AG09319 (cell line): Measurements from ENCODE around the gene NEU2.

Experiments used
- DNase-seq: peaks from one replicate; pipeline ENCODE4 v3.0.0-alpha.2; 2010; ENCODE audit warnings: low read depth; ENCODE audit errors: extremely low read depth
- TF ChIP-seq, protein P1 (sequence below): IDR thresholded peaks from 2 replicates; pipeline ENCODE4 v1.5.1; 2011; ENCODE audit warnings: low read depth, mild to moderate bottlenecking, inconsistent platforms, low read length, moderate library complexity

Gene NEU2

DNA sequence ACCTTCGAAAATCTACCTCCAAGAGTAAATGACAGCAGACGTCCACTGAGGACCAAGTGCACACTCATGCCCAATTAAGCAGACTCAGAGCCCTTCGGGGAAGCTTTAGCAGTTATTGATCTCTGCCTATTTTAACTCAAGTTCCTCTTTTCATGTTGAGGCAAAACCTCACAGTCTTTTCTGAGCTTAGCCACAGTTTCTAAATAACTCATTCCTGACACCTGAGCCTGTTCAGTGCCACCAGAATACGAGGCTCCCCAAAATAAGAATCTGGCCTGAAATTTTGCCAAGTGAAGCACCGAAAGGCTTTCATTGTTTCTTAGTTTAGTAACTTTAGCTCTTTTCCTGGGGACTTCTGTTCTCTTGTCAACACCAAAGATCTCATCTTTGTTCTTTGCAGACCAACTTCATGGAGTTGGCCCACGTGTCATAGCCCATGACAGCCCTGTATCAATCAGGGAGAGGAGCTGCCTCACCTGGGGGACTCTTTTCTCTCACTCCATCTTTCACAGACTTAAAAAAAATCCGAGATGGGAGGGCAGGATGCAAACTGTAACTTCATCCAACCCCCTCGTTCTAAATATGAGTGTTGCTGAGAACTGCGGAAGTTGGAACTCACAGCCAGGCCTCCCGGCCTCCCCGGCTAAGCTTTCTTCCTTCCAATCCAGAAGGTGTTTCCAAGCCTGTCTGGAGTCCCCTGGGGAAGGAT is 49.9 kb downstream of the NEU2 start:
- no peak for DNase-seq
- TF ChIP-seq, protein P1, sequence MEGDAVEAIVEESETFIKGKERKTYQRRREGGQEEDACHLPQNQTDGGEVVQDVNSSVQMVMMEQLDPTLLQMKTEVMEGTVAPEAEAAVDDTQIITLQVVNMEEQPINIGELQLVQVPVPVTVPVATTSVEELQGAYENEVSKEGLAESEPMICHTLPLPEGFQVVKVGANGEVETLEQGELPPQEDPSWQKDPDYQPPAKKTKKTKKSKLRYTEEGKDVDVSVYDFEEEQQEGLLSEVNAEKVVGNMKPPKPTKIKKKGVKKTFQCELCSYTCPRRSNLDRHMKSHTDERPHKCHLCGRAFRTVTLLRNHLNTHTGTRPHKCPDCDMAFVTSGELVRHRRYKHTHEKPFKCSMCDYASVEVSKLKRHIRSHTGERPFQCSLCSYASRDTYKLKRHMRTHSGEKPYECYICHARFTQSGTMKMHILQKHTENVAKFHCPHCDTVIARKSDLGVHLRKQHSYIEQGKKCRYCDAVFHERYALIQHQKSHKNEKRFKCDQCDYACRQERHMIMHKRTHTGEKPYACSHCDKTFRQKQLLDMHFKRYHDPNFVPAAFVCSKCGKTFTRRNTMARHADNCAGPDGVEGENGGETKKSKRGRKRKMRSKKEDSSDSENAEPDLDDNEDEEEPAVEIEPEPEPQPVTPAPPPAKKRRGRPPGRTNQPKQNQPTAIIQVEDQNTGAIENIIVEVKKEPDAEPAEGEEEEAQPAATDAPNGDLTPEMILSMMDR, result no peak

DNA sequence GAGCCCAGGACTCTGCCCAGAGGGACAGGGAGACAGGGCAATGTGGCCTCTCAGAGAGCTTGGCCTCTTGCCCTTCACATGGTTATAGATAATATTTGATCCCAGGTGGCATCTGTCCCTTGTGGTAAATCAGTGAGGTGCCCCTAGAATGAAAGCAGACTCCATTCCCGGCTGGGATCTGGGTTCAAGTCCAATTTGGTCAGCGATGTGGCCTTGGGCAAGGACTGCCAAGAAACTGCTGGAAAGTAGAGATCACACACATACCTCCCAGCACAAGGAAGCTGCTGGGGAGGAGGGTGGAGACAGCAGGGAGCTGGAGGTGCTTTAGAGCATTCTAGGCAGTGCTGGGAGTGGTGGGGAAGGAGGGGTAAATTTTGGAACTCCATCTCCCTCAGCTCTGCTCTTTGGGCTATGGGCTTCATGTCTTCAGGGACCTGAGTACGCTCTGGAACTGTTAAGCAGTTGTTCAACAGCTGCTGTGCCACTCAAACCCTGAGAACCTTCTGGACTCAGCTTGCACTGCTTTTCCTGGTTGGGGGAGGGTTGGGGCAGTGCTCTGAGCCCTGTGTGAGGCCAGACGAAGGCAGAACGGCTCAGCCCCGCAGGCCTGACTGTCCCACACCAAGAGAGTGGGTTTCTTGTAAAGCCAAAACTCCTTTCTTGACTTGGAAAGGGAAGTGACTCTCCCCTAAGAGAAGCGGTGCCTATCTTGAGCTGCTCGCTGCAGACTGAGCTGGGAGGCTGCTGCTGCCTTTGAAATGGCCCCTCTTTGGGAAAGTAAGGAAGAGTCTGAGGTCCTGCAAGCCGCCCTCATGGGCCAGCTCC is 50.7 kb downstream of the NEU2 start:
- DNase-seq, result no peak
- TF ChIP-seq, protein P1, result no peak

DNA sequence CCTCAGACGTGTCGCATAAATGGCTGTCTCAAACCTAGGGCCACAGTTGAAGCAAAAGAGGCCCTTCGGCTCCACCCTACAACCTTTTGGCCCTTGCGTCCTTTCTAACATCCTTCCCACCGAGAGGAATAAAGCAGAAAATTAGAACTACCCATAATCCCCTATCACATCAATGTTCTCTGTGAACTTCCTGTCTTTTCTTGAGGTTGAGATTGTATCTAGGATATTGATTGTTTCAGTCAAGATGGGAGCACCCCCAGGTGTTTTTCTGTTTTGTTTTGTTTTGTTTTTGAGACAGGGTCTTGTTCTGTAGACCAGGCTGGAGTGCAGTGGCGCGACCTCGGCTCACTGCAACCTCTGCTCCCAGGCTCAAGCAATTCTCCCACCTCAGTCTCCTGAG is 51.3 kb downstream of the NEU2 start:
- no peak for DNase-seq
- TF ChIP-seq, protein P1, result no peak

DNA sequence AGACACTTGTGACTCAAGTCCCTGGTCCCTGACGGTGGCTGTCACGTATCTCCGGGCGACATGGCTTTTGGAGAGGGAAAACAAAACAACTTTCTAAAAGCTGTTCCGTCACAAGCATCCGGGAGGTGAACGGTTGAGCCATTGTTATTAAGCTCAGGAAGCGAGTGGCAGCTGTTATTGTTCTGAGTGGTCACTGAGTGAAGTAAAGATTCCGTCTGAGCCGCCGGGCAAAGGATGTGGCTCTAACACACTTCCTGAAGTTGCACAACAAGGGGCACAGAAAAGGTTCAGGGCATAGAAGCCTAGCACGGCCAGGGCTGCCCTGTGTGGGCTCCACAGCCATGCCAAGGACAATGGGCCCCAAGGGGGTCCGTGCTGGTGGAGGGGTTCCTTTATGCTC is 52.0 kb downstream of the NEU2 start:
- DNase-seq, result no peak
- TF ChIP-seq, protein P1, result no peak
